ENCODE data around the gene UHRF1. TPM values are rescaled to one million over a fixed set of nuclear protein-coding genes. Genes with fewer than 3 reads are reported as not detected.

The UHRF1 gene
- total and polyA plus RNA-seq, 2 of the 13 experiments (the other 11 are each of a cell fraction or from before 2014, with no cell fraction given): 6.8 to 78.4 TPM

- TF ChIP-seq FOXO4 (CRISPR knock-in tag; conservative IDR thresholded peaks at IDR 0.05) (no peak), ETV5 (CRISPR knock-in tag; IDR thresholded peaks at IDR 0.05; ENCODE audit: borderline replicate concordance) (peak; percentile 51; the same call in 1 of the 2 replicates), ZNF292 (CRISPR knock-in tag; IDR thresholded peaks at IDR 0.05; ENCODE audit: borderline replicate concordance, low read depth) (peak; percentile 54), ZEB1 (IDR thresholded peaks at IDR 0.05; ENCODE audit: insufficient replicate concordance, low read depth) (no peak), FOXA1 (IDR thresholded peaks at IDR 0.05) (no peak), FOXA1 (CRISPR knock-in tag; IDR thresholded peaks at IDR 0.05) (no peak), ZNF234 (CRISPR knock-in tag; conservative IDR thresholded peaks at IDR 0.05) (no peak), CAMTA2 (CRISPR knock-in tag; IDR thresholded peaks at IDR 0.05; ENCODE audit: borderline replicate concordance) (no peak), CC2D1A (CRISPR knock-in tag; IDR thresholded peaks at IDR 0.05) (no peak), FOXK1 (CRISPR knock-in tag; IDR thresholded peaks at IDR 0.05; ENCODE audit: borderline replicate concordance, low read depth) (peak; percentile 28; the same call in 1 of the 2 replicates), ARID4A (CRISPR knock-in tag; IDR thresholded peaks at IDR 0.05; ENCODE audit: borderline replicate concordance) (no peak; the same call in 1 of the 2 replicates), PHF8 (CRISPR knock-in tag; IDR thresholded peaks at IDR 0.05) (no peak), HMG20A (CRISPR knock-in tag; IDR thresholded peaks at IDR 0.05; ENCODE audit: borderline replicate concordance) (peak; percentile 69; the same call in 1 of the 2 replicates), MXI1 (IDR thresholded peaks at IDR 0.05; ENCODE audit: borderline replicate concordance, low read depth, low read length) (no peak), YEATS4 (CRISPR knock-in tag; IDR thresholded peaks at IDR 0.05; ENCODE audit: borderline replicate concordance) (no peak), POLR2A (IDR thresholded peaks at IDR 0.05; ENCODE audit: insufficient read depth in 1 of 2, low read depth in 2 of 2, low read length in 2 of 2) (no peak), ZNF451 (CRISPR knock-in tag; IDR thresholded peaks at IDR 0.05) (no peak)
- TF ChIP-seq, protein P1, sequence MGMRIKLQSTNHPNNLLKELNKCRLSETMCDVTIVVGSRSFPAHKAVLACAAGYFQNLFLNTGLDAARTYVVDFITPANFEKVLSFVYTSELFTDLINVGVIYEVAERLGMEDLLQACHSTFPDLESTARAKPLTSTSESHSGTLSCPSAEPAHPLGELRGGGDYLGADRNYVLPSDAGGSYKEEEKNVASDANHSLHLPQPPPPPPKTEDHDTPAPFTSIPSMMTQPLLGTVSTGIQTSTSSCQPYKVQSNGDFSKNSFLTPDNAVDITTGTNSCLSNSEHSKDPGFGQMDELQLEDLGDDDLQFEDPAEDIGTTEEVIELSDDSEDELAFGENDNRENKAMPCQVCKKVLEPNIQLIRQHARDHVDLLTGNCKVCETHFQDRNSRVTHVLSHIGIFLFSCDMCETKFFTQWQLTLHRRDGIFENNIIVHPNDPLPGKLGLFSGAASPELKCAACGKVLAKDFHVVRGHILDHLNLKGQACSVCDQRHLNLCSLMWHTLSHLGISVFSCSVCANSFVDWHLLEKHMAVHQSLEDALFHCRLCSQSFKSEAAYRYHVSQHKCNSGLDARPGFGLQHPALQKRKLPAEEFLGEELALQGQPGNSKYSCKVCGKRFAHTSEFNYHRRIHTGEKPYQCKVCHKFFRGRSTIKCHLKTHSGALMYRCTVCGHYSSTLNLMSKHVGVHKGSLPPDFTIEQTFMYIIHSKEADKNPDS (CRISPR knock-in tag; IDR thresholded peaks at IDR 0.05): no peak
- TF ChIP-seq, protein P2, sequence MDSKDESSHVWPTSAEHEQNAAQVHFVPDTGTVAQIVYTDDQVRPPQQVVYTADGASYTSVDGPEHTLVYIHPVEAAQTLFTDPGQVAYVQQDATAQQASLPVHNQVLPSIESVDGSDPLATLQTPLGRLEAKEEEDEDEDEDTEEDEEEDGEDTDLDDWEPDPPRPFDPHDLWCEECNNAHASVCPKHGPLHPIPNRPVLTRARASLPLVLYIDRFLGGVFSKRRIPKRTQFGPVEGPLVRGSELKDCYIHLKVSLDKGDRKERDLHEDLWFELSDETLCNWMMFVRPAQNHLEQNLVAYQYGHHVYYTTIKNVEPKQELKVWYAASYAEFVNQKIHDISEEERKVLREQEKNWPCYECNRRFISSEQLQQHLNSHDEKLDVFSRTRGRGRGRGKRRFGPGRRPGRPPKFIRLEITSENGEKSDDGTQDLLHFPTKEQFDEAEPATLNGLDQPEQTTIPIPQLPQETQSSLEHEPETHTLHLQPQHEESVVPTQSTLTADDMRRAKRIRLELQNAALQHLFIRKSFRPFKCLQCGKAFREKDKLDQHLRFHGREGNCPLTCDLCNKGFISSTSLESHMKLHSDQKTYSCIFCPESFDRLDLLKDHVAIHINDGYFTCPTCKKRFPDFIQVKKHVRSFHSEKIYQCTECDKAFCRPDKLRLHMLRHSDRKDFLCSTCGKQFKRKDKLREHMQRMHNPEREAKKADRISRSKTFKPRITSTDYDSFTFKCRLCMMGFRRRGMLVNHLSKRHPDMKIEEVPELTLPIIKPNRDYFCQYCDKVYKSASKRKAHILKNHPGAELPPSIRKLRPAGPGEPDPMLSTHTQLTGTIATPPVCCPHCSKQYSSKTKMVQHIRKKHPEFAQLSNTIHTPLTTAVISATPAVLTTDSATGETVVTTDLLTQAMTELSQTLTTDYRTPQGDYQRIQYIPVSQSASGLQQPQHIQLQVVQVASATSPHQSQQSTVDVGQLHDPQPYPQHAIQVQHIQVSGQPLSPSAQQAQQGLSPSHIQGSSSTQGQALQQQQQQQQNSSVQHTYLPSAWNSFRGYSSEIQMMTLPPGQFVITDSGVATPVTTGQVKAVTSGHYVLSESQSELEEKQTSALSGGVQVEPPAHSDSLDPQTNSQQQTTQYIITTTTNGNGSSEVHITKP (CRISPR knock-in tag; IDR thresholded peaks at IDR 0.05; ENCODE audit: low read depth): no peak
Measured at GRCh38 chr19:4904481-4904880, 4.8 kb upstream of the UHRF1 start (continued).
